ENCODE measurements around the gene OS9.

DNA sequence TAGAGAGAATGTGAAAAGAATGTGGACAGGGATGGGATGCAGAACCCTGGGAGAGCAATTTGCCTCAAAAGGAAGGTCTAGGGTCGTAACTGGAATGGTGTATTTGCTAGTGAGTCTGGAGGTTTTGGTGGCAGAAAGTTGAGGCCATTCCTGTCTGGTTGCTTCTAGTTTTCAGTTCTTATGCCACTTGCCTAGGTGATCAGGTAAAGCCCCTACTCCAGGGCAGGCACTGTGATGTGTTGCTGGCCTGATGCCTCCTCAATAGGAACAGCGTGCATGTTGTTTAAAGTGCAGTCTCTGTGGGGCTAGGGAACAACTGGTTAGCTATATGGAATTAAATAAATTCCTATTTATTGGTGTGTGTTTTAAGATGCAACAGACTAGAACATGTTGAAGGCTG, 6.4 kb downstream of the OS9 start:
- TF ChIP-seq EZH2 (IDR thresholded peaks at IDR 0.05; ENCODE audit: low read length, unreplicated experiment): no peak
- TF ChIP-seq, protein P1, sequence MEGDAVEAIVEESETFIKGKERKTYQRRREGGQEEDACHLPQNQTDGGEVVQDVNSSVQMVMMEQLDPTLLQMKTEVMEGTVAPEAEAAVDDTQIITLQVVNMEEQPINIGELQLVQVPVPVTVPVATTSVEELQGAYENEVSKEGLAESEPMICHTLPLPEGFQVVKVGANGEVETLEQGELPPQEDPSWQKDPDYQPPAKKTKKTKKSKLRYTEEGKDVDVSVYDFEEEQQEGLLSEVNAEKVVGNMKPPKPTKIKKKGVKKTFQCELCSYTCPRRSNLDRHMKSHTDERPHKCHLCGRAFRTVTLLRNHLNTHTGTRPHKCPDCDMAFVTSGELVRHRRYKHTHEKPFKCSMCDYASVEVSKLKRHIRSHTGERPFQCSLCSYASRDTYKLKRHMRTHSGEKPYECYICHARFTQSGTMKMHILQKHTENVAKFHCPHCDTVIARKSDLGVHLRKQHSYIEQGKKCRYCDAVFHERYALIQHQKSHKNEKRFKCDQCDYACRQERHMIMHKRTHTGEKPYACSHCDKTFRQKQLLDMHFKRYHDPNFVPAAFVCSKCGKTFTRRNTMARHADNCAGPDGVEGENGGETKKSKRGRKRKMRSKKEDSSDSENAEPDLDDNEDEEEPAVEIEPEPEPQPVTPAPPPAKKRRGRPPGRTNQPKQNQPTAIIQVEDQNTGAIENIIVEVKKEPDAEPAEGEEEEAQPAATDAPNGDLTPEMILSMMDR (conservative IDR thresholded peaks at IDR 0.05; ENCODE audit: low read depth, low read length): no peak

Data from PC-3 (cell line).